Measurements from ENCODE around the gene NTRK3. TPM values are rescaled to one million over a fixed set of nuclear protein-coding genes. Genes with fewer than 3 reads are reported as not detected.

NTRK3 gene
- total and polyA plus RNA-seq, 2 of the 8 experiments (the other 6 are each of a cell fraction or from before 2014, with no cell fraction given), result 4.5 to 6.8 TPM

- Histone ChIP-seq H2BK15ac (ENCODE audit: low read length) (no peak overlapping the region), H3K4ac (replicated peaks; ENCODE audit: insufficient read length, low read depth, low read length) (no peak overlapping the region), H2BK120ac (replicated peaks; ENCODE audit: low read depth, low read length) (no peak overlapping the region), H3K56ac (replicated peaks; ENCODE audit: insufficient read length, low read depth, low read length) (no peak overlapping the region), H3K9me3 (ENCODE audit: insufficient read depth in 2 of 2, low read depth in 1 of 2, low read length in 1 of 2) (no peaks in the 10 kb centered on the region), H2AK5ac (ENCODE audit: low read depth, low read length) (no peak overlapping the region), H3K79me1 (ENCODE audit: low read depth, low read length) (no peaks in the 10 kb centered on the region), H3K36me3 (ENCODE audit: control insufficient read depth in 2 of 4, insufficient read depth in 4 of 4, low read length in 3 of 4) (no peaks in the 10 kb centered on the region), H3K9ac (replicated peaks in 1 of 4; ENCODE audit: extremely low read depth in 1 of 4, low read depth in 3 of 4, low read length in 3 of 4) (no peak overlapping the region), H3K4me2 (ENCODE audit: insufficient read depth in 1 of 2, low read depth in 2 of 2, low read length in 2 of 2) (no peak overlapping the region), H3K23me2 (ENCODE audit: low read depth, low read length) (no peaks in the 10 kb centered on the region), H3K79me2 (ENCODE audit: control insufficient read depth in 1 of 2, insufficient read depth in 2 of 2, low read length in 2 of 2) (no peaks in the 10 kb centered on the region), H3K18ac (ENCODE audit: extremely low read depth, low read length) (no peak overlapping the region), H3K27ac (ENCODE audit: low read depth, low read length) (no peak overlapping the region), H2BK20ac (ENCODE audit: low read length) (no peak overlapping the region), H2BK12ac (ENCODE audit: low read depth, low read length) (no peak overlapping the region), H3K27me3 (replicated peaks in 1 of 4; ENCODE audit: control insufficient read depth in 3 of 4, extremely low read depth in 1 of 4, insufficient read depth in 3 of 4, low read length in 3 of 4) (no peaks in the 10 kb centered on the region; a peak in 1 of 7 replicates), H4K91ac (replicated peaks; ENCODE audit: insufficient read length, low read length) (no peak overlapping the region), H4K5ac (ENCODE audit: insufficient read length, low read depth, low read length) (no peak overlapping the region), H4K20me1 (replicated peaks in 1 of 2; ENCODE audit: control insufficient read depth in 1 of 2, insufficient read depth in 2 of 2, low read length in 2 of 2) (no peaks in the 10 kb centered on the region), H3K23ac (ENCODE audit: insufficient read length) (no peak overlapping the region), H3K4me1 (replicated peaks in 1 of 4; ENCODE audit: control insufficient read depth in 3 of 4, insufficient read depth in 4 of 4, low read length in 3 of 4) (peaks cover 0 to 3% (median 0%) of the 10 kb centered on the region in 4 experiments; a peak in 1 of 7 replicates), H3K14ac (ENCODE audit: insufficient read length) (no peak overlapping the region), H2AFZ (ENCODE audit: low read length) (no peak overlapping the region), H4K8ac (ENCODE audit: extremely low read depth, insufficient read depth, low read length) (no peak overlapping the region), H3K4me3 (ENCODE audit: extremely low read depth in 1 of 4, insufficient read depth in 2 of 4, low read depth in 3 of 4, low read length in 4 of 4) (no peak overlapping the region), H2BK5ac (ENCODE audit: low read depth, low read length) (no peak overlapping the region)
- WGBS, 2 experiments (ENCODE audit: extremely low coverage in 1 of 2, insufficient coverage in 1 of 2, insufficient read length in 1 of 2, insufficient replicate concordance in 2 of 2, low coverage in 1 of 2, low lambda C conversion rate in 2 of 2, missing lambda C conversion rate in 1 of 2), result 83% methylated on average over 12 of the region's 12 CpGs; no CpG with 5 or more reads in 1 of the 2 experiments
- POLR2A ChIA-PET (ENCODE audit: partially characterized antibody), result no interaction called here
- DNase-seq (ENCODE audit: low read depth in 1 of 2, low spot score in 2 of 2) (no peak), FAIRE-seq (no peak)
- CTCF ChIA-PET (ENCODE audit: partially characterized antibody), result interaction anchor here (0.9 to 1.3 kb wide), 2 partner anchors 9 to 46 kb away, joined by 3 read pairs; no protein-coding TSS in a partner anchor
- TF ChIP-seq BRCA1 (IDR thresholded peaks at IDR 0.05; ENCODE audit: low read depth, low read length), result no peak
- TF ChIP-seq, protein P1, sequence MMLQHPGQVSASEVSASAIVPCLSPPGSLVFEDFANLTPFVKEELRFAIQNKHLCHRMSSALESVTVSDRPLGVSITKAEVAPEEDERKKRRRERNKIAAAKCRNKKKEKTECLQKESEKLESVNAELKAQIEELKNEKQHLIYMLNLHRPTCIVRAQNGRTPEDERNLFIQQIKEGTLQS (IDR thresholded peaks at IDR 0.05; ENCODE audit: insufficient read depth, low read depth, low read length), result no peak
- TF ChIP-seq EZH2 (IDR thresholded peaks at IDR 0.05; ENCODE audit: low read depth, low read length, severe bottlenecking), result no peak
- no peak for TF ChIP-seq SIRT6 (IDR thresholded peaks at IDR 0.05; ENCODE audit: low read length)
- no peak for TF ChIP-seq CHD2 (IDR thresholded peaks at IDR 0.05; ENCODE audit: low read length)
- TF ChIP-seq SP2 (IDR thresholded peaks at IDR 0.05; ENCODE audit: low read length), result no peak
- no peak for TF ChIP-seq HDAC6 (IDR thresholded peaks at IDR 0.05; ENCODE audit: low read depth, low read length)
- TF ChIP-seq SUZ12 (IDR thresholded peaks at IDR 0.05; ENCODE audit: low read length), result no peak
- no peak for TF ChIP-seq GTF2F1 (IDR thresholded peaks at IDR 0.05; ENCODE audit: borderline replicate concordance, low read depth, low read length)
Measured at GRCh38 chr15:88108991-88109390, 147.5 kb downstream of the NTRK3 start.
